GM12878 (cell line): ENCODE measurements around the gene USP12. TPM values are rescaled to one million over a fixed set of nuclear protein-coding genes. Genes with fewer than 3 reads are reported as not detected.

ENCODE experiments used
- CREM ChIP-seq: IDR thresholded peaks from 2 replicates; pipeline ENCODE4 v1.6.1; 2014; ENCODE audit warnings: antibody characterized with exemption, low read depth
- EGR1 ChIP-seq, 2 experiments: IDR thresholded peaks; 1 replicate in 1 of 2; 2 replicates in 1 of 2; pipeline ENCODE4 v1.6.1; 2011 to 2012; ENCODE audit warnings: low read depth in 2 of 2, low read length in 2 of 2, borderline replicate concordance in 1 of 2, mild to moderate bottlenecking in 1 of 2, moderate library complexity in 1 of 2
- LARP7 ChIP-seq: fragments of 450-650 bp; IDR thresholded peaks from 2 replicates; pipeline ENCODE4 v1.6.1; 2017; ENCODE audit warnings: mild to moderate bottlenecking
- MTA3 ChIP-seq: IDR thresholded peaks from 2 replicates; pipeline ENCODE4 v1.6.1; 2012; ENCODE audit warnings: low read length, inconsistent platforms, borderline replicate concordance
- NR2F1 ChIP-seq: fragments of 450-650 bp; conservative IDR thresholded peaks from 2 replicates; pipeline ENCODE4 v1.6.1; 2017; ENCODE audit warnings: mild to moderate bottlenecking
- NRF1 ChIP-seq: conservative IDR thresholded peaks from 2 replicates; pipeline ENCODE4 v1.6.1; 2011; ENCODE audit warnings: mild to moderate bottlenecking, low read depth, low read length, improper control_type of control experiment
- PAX5 ChIP-seq: IDR thresholded peaks from 2 replicates; pipeline ENCODE4 v1.6.1; 2011; ENCODE audit warnings: low read depth, low read length, borderline replicate concordance
- POLR2AphosphoS5 ChIP-seq: IDR thresholded peaks from 2 replicates; pipeline ENCODE4 v1.6.1; 2011; ENCODE audit warnings: mild to moderate bottlenecking, low read length, inconsistent platforms
- POU2F2 ChIP-seq: IDR thresholded peaks from 3 replicates; pipeline ENCODE4 v1.6.1; 2011; ENCODE audit warnings: low read depth, mild to moderate bottlenecking, low read length, borderline replicate concordance
- RAD21 ChIP-seq: IDR thresholded peaks from 2 replicates; pipeline ENCODE4 v1.6.1; 2011; ENCODE audit warnings: mild to moderate bottlenecking, low read depth, low read length, moderate library complexity; ENCODE audit not compliant: insufficient read depth
- SPI1 ChIP-seq: IDR thresholded peaks from 2 replicates; pipeline ENCODE4 v1.6.1; 2011; ENCODE audit warnings: low read depth, mild to moderate bottlenecking, low read length, moderate library complexity, borderline replicate concordance; ENCODE audit not compliant: insufficient read depth
- TCF3 ChIP-seq: IDR thresholded peaks from 2 replicates; pipeline ENCODE4 v1.6.1; 2012; ENCODE audit warnings: low read depth, mild to moderate bottlenecking, low read length, borderline replicate concordance; ENCODE audit not compliant: insufficient read depth
- YY1 ChIP-seq: IDR thresholded peaks from 2 replicates; pipeline ENCODE4 v1.6.1; 2011; ENCODE audit warnings: low read depth, mild to moderate bottlenecking, low read length
- ZNF207 ChIP-seq: fragments of 450-650 bp; IDR thresholded peaks from 2 replicates; pipeline ENCODE4 v1.6.1; 2014; ENCODE audit warnings: antibody characterized with exemption, mild to moderate bottlenecking, borderline replicate concordance
- polyA plus RNA-seq, 11 experiments: library from polyadenylated mRNA; depleted of rRNA in 4 of 11; unstranded in 6 of 11; stranded (reverse) in 5 of 11; fragments of >200 nt; fragmentation: Nextera tagmentation in 4 of 11; fragmentation: Illumina TruSeq in 1 of 11; extraction: Ambion mirVana in 4 of 11; extraction: Trizol in 1 of 11; gene quantifications; 1 replicate in 1 of 11; 2 replicates in 10 of 11; pipeline versions ENCODE4 v1.2.1 to v1.2.3, GENCODE V29; 2011 to 2016; ENCODE audit warnings: inconsistent platforms in 2 of 11, missing spikeins in 2 of 11, low read depth in 1 of 11
- total RNA-seq, 4 experiments: library from RNA; depleted of rRNA in 3 of 4; stranded (reverse); fragments of >200 nt in 3 of 4; fragmentation: Illumina TruSeq in 1 of 4; extraction: Trizol in 1 of 4; gene quantifications; 2 replicates each; pipeline versions ENCODE4 v1.2.1 to v1.2.3, GENCODE V29; 2013 to 2021
- TF ChIP-seq, protein P1 (sequence below): fragments of 450-650 bp; IDR thresholded peaks from 2 replicates; pipeline ENCODE4 v1.6.1; 2017; ENCODE audit warnings: mild to moderate bottlenecking, moderate library complexity
- TF ChIP-seq, protein P2 (sequence below), 3 experiments: IDR thresholded peaks in 2 of 3; conservative IDR thresholded peaks in 1 of 3; 2 replicates each; pipeline ENCODE4 v1.5.1; 2011; ENCODE audit warnings: low read depth in 3 of 3, low read length in 3 of 3, mild to moderate bottlenecking in 3 of 3, control low read depth in 2 of 3, moderate library complexity in 2 of 3, inconsistent platforms in 1 of 3, mixed read lengths in 1 of 3; ENCODE audit not compliant: control insufficient read depth in 2 of 3, insufficient read depth in 1 of 3; ENCODE audit errors: extremely low read depth in 1 of 3
- TF ChIP-seq, protein P3 (sequence below): fragments of 150-350 bp; IDR thresholded peaks from 2 replicates; pipeline ENCODE4 v1.6.1; 2014; ENCODE audit warnings: mild to moderate bottlenecking, low read depth, low read length
- TF ChIP-seq, protein P4 (sequence below): IDR thresholded peaks from 2 replicates; pipeline ENCODE4 v1.6.1; 2012; ENCODE audit warnings: mild to moderate bottlenecking, low read depth, low read length

The USP12 gene
- total and polyA plus RNA-seq, 10 of the 15 experiments (the other 5 are each of a cell fraction or from before 2014, with no cell fraction given): 3.5 to 32.2 (median 24.6) TPM

DNA sequence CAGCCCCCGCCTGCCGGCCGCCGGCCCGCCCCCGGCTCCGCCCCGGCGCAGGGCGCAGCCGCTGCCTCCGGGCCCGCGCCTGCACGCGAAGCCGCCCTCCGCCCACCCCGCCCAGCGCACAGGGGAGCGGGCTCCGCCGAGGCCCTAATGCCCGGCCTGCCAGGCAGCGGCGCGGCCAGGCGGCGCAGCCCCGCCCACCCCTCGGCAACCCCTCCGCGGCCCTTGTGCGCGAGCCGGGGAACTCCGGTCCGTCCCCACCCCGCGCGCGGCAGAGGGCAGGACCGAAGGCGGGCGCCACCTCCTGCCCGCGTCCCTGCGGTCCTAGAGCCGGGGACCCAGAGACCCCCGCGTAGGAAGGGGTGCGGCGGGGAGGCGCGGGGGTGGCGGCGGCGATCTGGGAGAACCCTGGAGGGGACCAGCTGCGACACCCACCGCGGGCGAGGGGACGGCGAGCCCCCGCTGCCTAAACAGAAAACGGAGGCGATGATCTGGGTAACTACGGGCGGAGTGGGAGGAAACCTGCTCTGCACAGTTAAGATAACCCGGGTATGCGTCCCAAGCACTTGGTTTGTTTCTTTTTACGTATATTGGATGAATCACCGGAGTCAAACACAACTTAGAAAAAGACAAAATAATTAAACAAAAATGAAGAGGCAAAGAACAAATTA lies 350 bp upstream of the USP12 start (continued):
- TF ChIP-seq, protein P1, sequence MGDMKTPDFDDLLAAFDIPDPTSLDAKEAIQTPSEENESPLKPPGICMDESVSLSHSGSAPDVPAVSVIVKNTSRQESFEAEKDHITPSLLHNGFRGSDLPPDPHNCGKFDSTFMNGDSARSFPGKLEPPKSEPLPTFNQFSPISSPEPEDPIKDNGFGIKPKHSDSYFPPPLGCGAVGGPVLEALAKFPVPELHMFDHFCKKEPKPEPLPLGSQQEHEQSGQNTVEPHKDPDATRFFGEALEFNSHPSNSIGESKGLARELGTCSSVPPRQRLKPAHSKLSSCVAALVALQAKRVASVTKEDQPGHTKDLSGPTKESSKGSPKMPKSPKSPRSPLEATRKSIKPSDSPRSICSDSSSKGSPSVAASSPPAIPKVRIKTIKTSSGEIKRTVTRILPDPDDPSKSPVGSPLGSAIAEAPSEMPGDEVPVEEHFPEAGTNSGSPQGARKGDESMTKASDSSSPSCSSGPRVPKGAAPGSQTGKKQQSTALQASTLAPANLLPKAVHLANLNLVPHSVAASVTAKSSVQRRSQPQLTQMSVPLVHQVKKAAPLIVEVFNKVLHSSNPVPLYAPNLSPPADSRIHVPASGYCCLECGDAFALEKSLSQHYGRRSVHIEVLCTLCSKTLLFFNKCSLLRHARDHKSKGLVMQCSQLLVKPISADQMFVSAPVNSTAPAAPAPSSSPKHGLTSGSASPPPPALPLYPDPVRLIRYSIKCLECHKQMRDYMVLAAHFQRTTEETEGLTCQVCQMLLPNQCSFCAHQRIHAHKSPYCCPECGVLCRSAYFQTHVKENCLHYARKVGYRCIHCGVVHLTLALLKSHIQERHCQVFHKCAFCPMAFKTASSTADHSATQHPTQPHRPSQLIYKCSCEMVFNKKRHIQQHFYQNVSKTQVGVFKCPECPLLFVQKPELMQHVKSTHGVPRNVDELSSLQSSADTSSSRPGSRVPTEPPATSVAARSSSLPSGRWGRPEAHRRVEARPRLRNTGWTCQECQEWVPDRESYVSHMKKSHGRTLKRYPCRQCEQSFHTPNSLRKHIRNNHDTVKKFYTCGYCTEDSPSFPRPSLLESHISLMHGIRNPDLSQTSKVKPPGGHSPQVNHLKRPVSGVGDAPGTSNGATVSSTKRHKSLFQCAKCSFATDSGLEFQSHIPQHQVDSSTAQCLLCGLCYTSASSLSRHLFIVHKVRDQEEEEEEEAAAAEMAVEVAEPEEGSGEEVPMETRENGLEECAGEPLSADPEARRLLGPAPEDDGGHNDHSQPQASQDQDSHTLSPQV: peak; percentile 44; the same call in 1 of the 2 replicates
- 0 out of 2 replicates have a peak, but pooled peaks have one; percentile 36 for TF ChIP-seq POLR2AphosphoS5
- TF ChIP-seq LARP7: peak; percentile 88
- peak; percentile 56 for TF ChIP-seq CREM
- no peak for TF ChIP-seq MTA3
- TF ChIP-seq TCF3: peak; percentile 64; the same call in 1 of the 2 replicates
- TF ChIP-seq, protein P2, sequence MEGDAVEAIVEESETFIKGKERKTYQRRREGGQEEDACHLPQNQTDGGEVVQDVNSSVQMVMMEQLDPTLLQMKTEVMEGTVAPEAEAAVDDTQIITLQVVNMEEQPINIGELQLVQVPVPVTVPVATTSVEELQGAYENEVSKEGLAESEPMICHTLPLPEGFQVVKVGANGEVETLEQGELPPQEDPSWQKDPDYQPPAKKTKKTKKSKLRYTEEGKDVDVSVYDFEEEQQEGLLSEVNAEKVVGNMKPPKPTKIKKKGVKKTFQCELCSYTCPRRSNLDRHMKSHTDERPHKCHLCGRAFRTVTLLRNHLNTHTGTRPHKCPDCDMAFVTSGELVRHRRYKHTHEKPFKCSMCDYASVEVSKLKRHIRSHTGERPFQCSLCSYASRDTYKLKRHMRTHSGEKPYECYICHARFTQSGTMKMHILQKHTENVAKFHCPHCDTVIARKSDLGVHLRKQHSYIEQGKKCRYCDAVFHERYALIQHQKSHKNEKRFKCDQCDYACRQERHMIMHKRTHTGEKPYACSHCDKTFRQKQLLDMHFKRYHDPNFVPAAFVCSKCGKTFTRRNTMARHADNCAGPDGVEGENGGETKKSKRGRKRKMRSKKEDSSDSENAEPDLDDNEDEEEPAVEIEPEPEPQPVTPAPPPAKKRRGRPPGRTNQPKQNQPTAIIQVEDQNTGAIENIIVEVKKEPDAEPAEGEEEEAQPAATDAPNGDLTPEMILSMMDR (IDR thresholded peaks at IDR 0.05 in 2 of 3, conservative IDR thresholded peaks at IDR 0.05 in 1 of 3; ENCODE audit: control insufficient read depth in 2 of 3, extremely low read depth in 1 of 3, insufficient read depth in 1 of 3, low read depth in 3 of 3, low read length in 3 of 3): peak in 2 of 3 experiments; percentile 7 to 19; a peak in 1 of 6 replicates
- TF ChIP-seq EGR1 (IDR thresholded peaks at IDR 0.05; ENCODE audit: borderline replicate concordance in 1 of 2, low read depth in 2 of 2, low read length in 2 of 2): peak in 1 of 2 experiments; percentile 69; a peak in 2 of 3 replicates
- peak; percentile 59 for TF ChIP-seq NR2F1
- TF ChIP-seq SPI1: no peak
- TF ChIP-seq RAD21: peak; percentile 23; the same call in 1 of the 2 replicates
- peak; percentile 65 for TF ChIP-seq YY1
- peak; percentile 34; the same call in 1 of the 2 replicates for TF ChIP-seq NRF1
- peak; percentile 62; the same call in 1 of the 2 replicates for TF ChIP-seq ZNF207
- TF ChIP-seq POU2F2: no peak
- TF ChIP-seq PAX5: peak; percentile 62; the same call in 1 of the 2 replicates
- TF ChIP-seq, protein P3, sequence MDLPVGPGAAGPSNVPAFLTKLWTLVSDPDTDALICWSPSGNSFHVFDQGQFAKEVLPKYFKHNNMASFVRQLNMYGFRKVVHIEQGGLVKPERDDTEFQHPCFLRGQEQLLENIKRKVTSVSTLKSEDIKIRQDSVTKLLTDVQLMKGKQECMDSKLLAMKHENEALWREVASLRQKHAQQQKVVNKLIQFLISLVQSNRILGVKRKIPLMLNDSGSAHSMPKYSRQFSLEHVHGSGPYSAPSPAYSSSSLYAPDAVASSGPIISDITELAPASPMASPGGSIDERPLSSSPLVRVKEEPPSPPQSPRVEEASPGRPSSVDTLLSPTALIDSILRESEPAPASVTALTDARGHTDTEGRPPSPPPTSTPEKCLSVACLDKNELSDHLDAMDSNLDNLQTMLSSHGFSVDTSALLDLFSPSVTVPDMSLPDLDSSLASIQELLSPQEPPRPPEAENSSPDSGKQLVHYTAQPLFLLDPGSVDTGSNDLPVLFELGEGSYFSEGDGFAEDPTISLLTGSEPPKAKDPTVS: no peak
- TF ChIP-seq, protein P4, sequence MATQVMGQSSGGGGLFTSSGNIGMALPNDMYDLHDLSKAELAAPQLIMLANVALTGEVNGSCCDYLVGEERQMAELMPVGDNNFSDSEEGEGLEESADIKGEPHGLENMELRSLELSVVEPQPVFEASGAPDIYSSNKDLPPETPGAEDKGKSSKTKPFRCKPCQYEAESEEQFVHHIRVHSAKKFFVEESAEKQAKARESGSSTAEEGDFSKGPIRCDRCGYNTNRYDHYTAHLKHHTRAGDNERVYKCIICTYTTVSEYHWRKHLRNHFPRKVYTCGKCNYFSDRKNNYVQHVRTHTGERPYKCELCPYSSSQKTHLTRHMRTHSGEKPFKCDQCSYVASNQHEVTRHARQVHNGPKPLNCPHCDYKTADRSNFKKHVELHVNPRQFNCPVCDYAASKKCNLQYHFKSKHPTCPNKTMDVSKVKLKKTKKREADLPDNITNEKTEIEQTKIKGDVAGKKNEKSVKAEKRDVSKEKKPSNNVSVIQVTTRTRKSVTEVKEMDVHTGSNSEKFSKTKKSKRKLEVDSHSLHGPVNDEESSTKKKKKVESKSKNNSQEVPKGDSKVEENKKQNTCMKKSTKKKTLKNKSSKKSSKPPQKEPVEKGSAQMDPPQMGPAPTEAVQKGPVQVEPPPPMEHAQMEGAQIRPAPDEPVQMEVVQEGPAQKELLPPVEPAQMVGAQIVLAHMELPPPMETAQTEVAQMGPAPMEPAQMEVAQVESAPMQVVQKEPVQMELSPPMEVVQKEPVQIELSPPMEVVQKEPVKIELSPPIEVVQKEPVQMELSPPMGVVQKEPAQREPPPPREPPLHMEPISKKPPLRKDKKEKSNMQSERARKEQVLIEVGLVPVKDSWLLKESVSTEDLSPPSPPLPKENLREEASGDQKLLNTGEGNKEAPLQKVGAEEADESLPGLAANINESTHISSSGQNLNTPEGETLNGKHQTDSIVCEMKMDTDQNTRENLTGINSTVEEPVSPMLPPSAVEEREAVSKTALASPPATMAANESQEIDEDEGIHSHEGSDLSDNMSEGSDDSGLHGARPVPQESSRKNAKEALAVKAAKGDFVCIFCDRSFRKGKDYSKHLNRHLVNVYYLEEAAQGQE: no peak
